Neural cell (in vitro differentiated cells): ENCODE measurements around the gene ABCB6.

Source experiments
- MXI1 ChIP-seq: fragments of 450-650 bp; conservative IDR thresholded peaks from 2 replicates; pipeline ENCODE4 v1.6.1; 2014; ENCODE audit warnings: antibody characterized with exemption, mild to moderate bottlenecking; ENCODE audit not compliant: poor library complexity, severe bottlenecking
- RAD21 ChIP-seq: fragments of 450-650 bp; conservative IDR thresholded peaks from 2 replicates; pipeline ENCODE4 v1.6.1; 2014; ENCODE audit warnings: antibody characterized with exemption, mild to moderate bottlenecking, moderate library complexity
- REST ChIP-seq: IDR thresholded peaks from 2 replicates; pipeline ENCODE4 v1.6.1; 2012; ENCODE audit warnings: borderline replicate concordance
- SMC3 ChIP-seq: fragments of 450-650 bp; conservative IDR thresholded peaks from 2 replicates; pipeline ENCODE4 v1.6.1; 2014; ENCODE audit warnings: antibody characterized with exemption, mild to moderate bottlenecking, moderate library complexity; ENCODE audit not compliant: poor library complexity
- TAF1 ChIP-seq: IDR thresholded peaks from 2 replicates; pipeline ENCODE4 v1.6.1; 2012; ENCODE audit warnings: low read depth
- TF ChIP-seq, protein P1 (sequence below): fragments of 450-650 bp; IDR thresholded peaks from 2 replicates; pipeline ENCODE4 v1.5.1; 2014; ENCODE audit warnings: antibody characterized with exemption, mild to moderate bottlenecking, moderate library complexity; ENCODE audit not compliant: poor library complexity, severe bottlenecking

DNA sequence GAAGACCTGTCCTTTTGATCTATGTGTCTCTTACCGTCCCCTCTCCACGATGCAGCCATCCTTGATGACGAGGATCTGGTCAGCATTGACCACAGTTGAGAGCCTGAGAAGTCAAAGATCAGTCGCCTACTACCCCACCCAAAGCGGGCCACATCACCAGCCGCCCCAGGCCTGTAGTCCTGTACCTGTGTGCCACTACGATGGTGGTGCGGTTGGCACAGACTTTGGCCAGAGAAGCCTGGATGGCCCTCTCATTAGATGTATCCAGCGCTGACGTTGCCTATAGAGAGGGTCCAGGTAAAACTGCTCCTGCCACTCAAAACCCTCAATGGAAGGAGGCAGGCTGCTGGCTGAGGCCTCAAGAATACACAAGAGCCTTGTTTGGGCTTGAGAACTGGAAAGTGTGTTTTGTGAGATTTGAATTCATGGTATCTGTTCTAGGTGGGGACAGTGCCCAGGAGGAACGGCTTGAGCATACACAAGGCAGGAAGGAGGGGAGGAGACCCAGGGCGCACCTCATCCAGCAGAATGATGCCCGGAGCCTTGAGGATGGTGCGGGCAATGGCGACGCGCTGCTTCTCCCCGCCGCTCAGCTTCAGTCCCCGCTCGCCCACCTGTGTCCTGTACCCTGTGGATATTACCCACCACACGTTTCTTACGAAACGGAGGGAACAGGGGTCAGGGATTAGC, 8.4 kb downstream of the ABCB6 start:
- TF ChIP-seq, protein P1, sequence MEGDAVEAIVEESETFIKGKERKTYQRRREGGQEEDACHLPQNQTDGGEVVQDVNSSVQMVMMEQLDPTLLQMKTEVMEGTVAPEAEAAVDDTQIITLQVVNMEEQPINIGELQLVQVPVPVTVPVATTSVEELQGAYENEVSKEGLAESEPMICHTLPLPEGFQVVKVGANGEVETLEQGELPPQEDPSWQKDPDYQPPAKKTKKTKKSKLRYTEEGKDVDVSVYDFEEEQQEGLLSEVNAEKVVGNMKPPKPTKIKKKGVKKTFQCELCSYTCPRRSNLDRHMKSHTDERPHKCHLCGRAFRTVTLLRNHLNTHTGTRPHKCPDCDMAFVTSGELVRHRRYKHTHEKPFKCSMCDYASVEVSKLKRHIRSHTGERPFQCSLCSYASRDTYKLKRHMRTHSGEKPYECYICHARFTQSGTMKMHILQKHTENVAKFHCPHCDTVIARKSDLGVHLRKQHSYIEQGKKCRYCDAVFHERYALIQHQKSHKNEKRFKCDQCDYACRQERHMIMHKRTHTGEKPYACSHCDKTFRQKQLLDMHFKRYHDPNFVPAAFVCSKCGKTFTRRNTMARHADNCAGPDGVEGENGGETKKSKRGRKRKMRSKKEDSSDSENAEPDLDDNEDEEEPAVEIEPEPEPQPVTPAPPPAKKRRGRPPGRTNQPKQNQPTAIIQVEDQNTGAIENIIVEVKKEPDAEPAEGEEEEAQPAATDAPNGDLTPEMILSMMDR = no peak
- TF ChIP-seq MXI1 (no peak), REST (no peak), TAF1 (no peak), RAD21 (no peak), SMC3 (no peak)
